ENCODE measurements around the gene LIPT2. TPM values are rescaled to one million over a fixed set of nuclear protein-coding genes. Genes with fewer than 3 reads are reported as not detected.
"Not testable (repeated sequence)": the region's sequence is repeated elsewhere in the genome, so short reads cannot be mapped to it uniquely, and the experiment has no call there.

LIPT2 gene
- total and polyA plus RNA-seq, 2 donors from 2014 or later, result 4.0 to 8.9 TPM

- intact Hi-C loops (cut with DNase I), result no loop called here
- no peaks in the 10 kb centered on the region for H3K36me3 ChIP-seq (ENCODE audit: control insufficient read depth in 2 of 3, insufficient read depth in 3 of 3, low read length in 3 of 3)
- FAIRE-seq (no peak), DNase-seq (peak in 1 of 5 donors; percentile 30)
- no peaks in the 10 kb centered on the region for H3K4me1 ChIP-seq (ENCODE audit: control insufficient read depth in 2 of 3, insufficient read depth in 2 of 3, low read depth in 1 of 3, low read length in 3 of 3)
- no peak overlapping the region for H3K9ac ChIP-seq (ENCODE audit: low read length in 3 of 3)
- H3K27me3 ChIP-seq (ENCODE audit: control insufficient read depth, insufficient read depth, low read length), result no peaks in the 10 kb centered on the region
- H3K4me3 ChIP-seq (ENCODE audit: low read length in 3 of 3), result no peak overlapping the region
- no peaks in the 10 kb centered on the region for H3K9me3 ChIP-seq (ENCODE audit: control insufficient read depth in 2 of 3, insufficient read depth in 1 of 3, low read length in 3 of 3)
- TF ChIP-seq CTCF (IDR thresholded peaks at IDR 0.05; ENCODE audit: borderline replicate concordance, extremely low read depth, insufficient read depth), result no peak
- H3K27ac ChIP-seq (ENCODE audit: low read depth in 2 of 2, low read length in 2 of 2), result peak overlapping the region; percentile 29 to 58
These were observed 27.6 kb upstream of the LIPT2 start for GRCh38 chr11:74520927-74521665.

GRCh38 chr11:74520316-74520715, 26.8 kb upstream of the LIPT2 start:
- no peak for FAIRE-seq
- intact Hi-C loops (cut with DNase I), result no loop called here
- Histone ChIP-seq H3K9me3 (ENCODE audit: control insufficient read depth in 2 of 3, insufficient read depth in 1 of 3, low read length in 3 of 3) (no peaks in the 10 kb centered on the region), H3K4me3 (ENCODE audit: low read length in 3 of 3) (no peak overlapping the region), H3K4me1 (ENCODE audit: control insufficient read depth in 2 of 3, insufficient read depth in 2 of 3, low read depth in 1 of 3, low read length in 3 of 3) (no peaks in the 10 kb centered on the region), H3K9ac (ENCODE audit: low read length in 3 of 3) (no peak overlapping the region), H3K27me3 (ENCODE audit: control insufficient read depth, insufficient read depth, low read length) (no peaks in the 10 kb centered on the region), H3K27ac (ENCODE audit: low read depth in 2 of 2, low read length in 2 of 2) (no peak overlapping the region), H3K36me3 (ENCODE audit: control insufficient read depth in 2 of 3, insufficient read depth in 3 of 3, low read length in 3 of 3) (no peaks in the 10 kb centered on the region)
- DNase-seq, result no peak
- no peak for TF ChIP-seq CTCF (IDR thresholded peaks at IDR 0.05; ENCODE audit: borderline replicate concordance, extremely low read depth, insufficient read depth)

- intact Hi-C loops (cut with DNase I), result no loop called here
- Histone ChIP-seq H3K27me3 (ENCODE audit: control insufficient read depth, insufficient read depth, low read length) (no peaks in the 10 kb centered on the region), H3K4me1 (ENCODE audit: control insufficient read depth in 2 of 3, insufficient read depth in 2 of 3, low read depth in 1 of 3, low read length in 3 of 3) (no peaks in the 10 kb centered on the region), H3K9ac (ENCODE audit: low read length in 3 of 3) (no peak overlapping the region), H3K36me3 (ENCODE audit: control insufficient read depth in 2 of 3, insufficient read depth in 3 of 3, low read length in 3 of 3) (no peaks in the 10 kb centered on the region), H3K9me3 (ENCODE audit: control insufficient read depth in 2 of 3, insufficient read depth in 1 of 3, low read length in 3 of 3) (no peaks in the 10 kb centered on the region), H3K4me3 (ENCODE audit: low read length in 3 of 3) (no peak overlapping the region), H3K27ac (ENCODE audit: low read depth in 2 of 2, low read length in 2 of 2) (no peak overlapping the region)
- TF ChIP-seq CTCF (IDR thresholded peaks at IDR 0.05; ENCODE audit: borderline replicate concordance, extremely low read depth, insufficient read depth), result no peak
- no peak for FAIRE-seq
- DNase-seq, result no peak
These were observed 26.2 kb upstream of the LIPT2 start for GRCh38 chr11:74519710-74520109.

GRCh38 chr11:74517592-74517991, 24.1 kb upstream of the LIPT2 start:
- H3K9me3 ChIP-seq (ENCODE audit: control insufficient read depth in 2 of 3, insufficient read depth in 1 of 3, low read length in 3 of 3); FAIRE-seq; H3K9ac ChIP-seq (ENCODE audit: low read length in 3 of 3); H3K4me1 ChIP-seq (ENCODE audit: control insufficient read depth in 2 of 3, insufficient read depth in 2 of 3, low read depth in 1 of 3, low read length in 3 of 3); H3K27me3 ChIP-seq (ENCODE audit: control insufficient read depth, insufficient read depth, low read length); DNase-seq; H3K4me3 ChIP-seq (ENCODE audit: low read length in 3 of 3); H3K36me3 ChIP-seq (ENCODE audit: control insufficient read depth in 2 of 3, insufficient read depth in 3 of 3, low read length in 3 of 3); H3K27ac ChIP-seq (ENCODE audit: low read depth in 2 of 2, low read length in 2 of 2); intact Hi-C loops (cut with DNase I): not testable (repeated sequence)
